A549 (cell line): ENCODE results near the gene CHMP2B. TPM values are rescaled to one million over a fixed set of nuclear protein-coding genes. Genes with fewer than 3 reads are reported as not detected.
"Not testable (repeated sequence)": the region's sequence is repeated elsewhere in the genome, so short reads cannot be mapped to it uniquely, and the experiment has no call there.

ENCODE experiments used
- ATAC-seq, 2 experiments: fragments of 200-7000 bp in 1 of 2; fragments of >200 bp in 1 of 2; cut with Nextera tagmentation in 1 of 2; cut with Tn5 transposase in 1 of 2; 3 replicates each; pipeline versions ENCODE4 v1.8.0 to v1.9.1; 2018 to 2020; ENCODE audit warnings: mild to moderate bottlenecking in 1 of 2, moderate library complexity in 1 of 2
- CTCF ChIA-PET: fragments of 300-600 bp; sonication (Branson Sonifier 250); formaldehyde crosslinking; extraction: SDS; loops from one replicate; lab custom pipeline; 2021; ENCODE audit warnings: antibody characterized with exemption, inconsistent platforms; lab: Yijun Ruan, JAX
- POLR2A ChIA-PET: fragments of 350-600 bp; formaldehyde crosslinking; extraction: SDS; loops from one replicate; lab custom pipeline; 2021; ENCODE audit warnings: antibody characterized with exemption, inconsistent platforms; lab: Yijun Ruan, JAX
- DNase-seq, 2 experiments: peaks; one replicate each; pipeline versions ENCODE4 v3.0.0 to v3.0.0-alpha.2; 2011 to 2016; ENCODE audit warnings: low read depth in 1 of 2, low spot score in 1 of 2
- FAIRE-seq: peaks from 2 replicates; lab custom pipeline; 2011; peaks lifted over from hg19 to GRCh38; lab: Jason Lieb, UNC
- H3K27ac ChIP-seq, 2 experiments: fragments of >200 bp; sonication (Bioruptor Twin); formaldehyde crosslinking; 3 replicates each; pipeline ENCODE4 v1.5.1; 2016 to 2017
- H3K4me1 ChIP-seq: fragments of >200 bp; sonication (Bioruptor Twin); formaldehyde crosslinking; 3 replicates; pipeline ENCODE4 v1.6.1; 2016
- H3K4me2 ChIP-seq: fragments of >200 bp; sonication (Bioruptor Twin); formaldehyde crosslinking; 3 replicates; pipeline ENCODE4 v1.6.1; 2016
- H3K4me3 ChIP-seq: fragments of >200 bp; sonication (Bioruptor Twin); formaldehyde crosslinking; 3 replicates; pipeline ENCODE4 v1.5.1; 2016
- H3K9me3 ChIP-seq: fragments of >200 bp; sonication (Bioruptor Twin); formaldehyde crosslinking; 3 replicates; pipeline ENCODE4 v1.6.1; 2016
- EHMT2 ChIP-seq: fragments of 200-600 bp; sonication (generic); IDR thresholded peaks from 2 replicates; pipeline ENCODE4 v1.6.1; 2016; ENCODE audit warnings: antibody characterized with exemption, low read depth, mild to moderate bottlenecking, moderate library complexity
- MAZ ChIP-seq: fragments of 150-350 bp; IDR thresholded peaks from 2 replicates; pipeline ENCODE4 v1.6.1; 2014; ENCODE audit warnings: antibody characterized with exemption, low read depth, low read length, borderline replicate concordance
- RAD21 ChIP-seq, 2 experiments: fragments of >200 bp in 1 of 2; sonication (Bioruptor Twin) in 1 of 2; formaldehyde crosslinking in 1 of 2; IDR thresholded peaks in 1 of 2; conservative IDR thresholded peaks in 1 of 2; 2 replicates in 1 of 2; 3 replicates in 1 of 2; pipeline ENCODE4 v1.6.1; 2012 to 2018; ENCODE audit warnings: inconsistent platforms in 1 of 2
- SMC3 ChIP-seq: fragments of >200 bp; sonication (Bioruptor Twin); formaldehyde crosslinking; IDR thresholded peaks from 3 replicates; pipeline ENCODE4 v1.6.1; 2018; ENCODE audit warnings: inconsistent platforms
- SREBF2 ChIP-seq: fragments of 450-650 bp; IDR thresholded peaks from 2 replicates; pipeline ENCODE4 v1.6.1; 2014; ENCODE audit warnings: mild to moderate bottlenecking, moderate library complexity
- ZC3H11A ChIP-seq: fragments of 450-650 bp; IDR thresholded peaks from 2 replicates; pipeline ENCODE4 v1.6.1; 2014; ENCODE audit warnings: antibody characterized with exemption, mild to moderate bottlenecking
- ZSCAN20 ChIP-seq: fragments of 250-450 bp; sonication (Bioruptor Pico); IDR thresholded peaks from 2 replicates; pipeline ENCODE4 v1.8.0; 2022; ENCODE audit warnings: mild to moderate bottlenecking, moderate library complexity
- WGBS: methylation state at CpG from one replicate; pipeline ENCODE4 v1.1.6; 2017; ENCODE audit errors: missing lambda C conversion rate; 5-methylcytosine and 5-hydroxymethylcytosine counted together
- polyA plus RNA-seq, 4 experiments: library from polyadenylated mRNA; depleted of rRNA in 3 of 4; stranded (reverse); fragments of >200 nt; fragmentation: RNase III in 1 of 4; extraction: RNeasy Plus Mini Kit Qiagen cat#74134 plus additional on column Dnase treatment in 1 of 4; gene quantifications; 2 replicates in 3 of 4; 3 replicates in 1 of 4; pipeline ENCODE4 v1.2.3, GENCODE V29; 2011 to 2017
- small RNA-seq, 6 experiments: library from RNA; depleted of rRNA; stranded (forward); fragments of <200 nt; gene quantifications; one replicate each; pipeline ENCODE3, GENCODE V24; 2012
- TF ChIP-seq, protein P1 (sequence below): fragments of >200 bp; sonication (Bioruptor Twin); formaldehyde crosslinking; IDR thresholded peaks from 3 replicates; pipeline ENCODE4 v1.5.1; 2016

Gene CHMP2B
- polyA plus RNA-seq, 2 of the 4 experiments (the other 2 are of a cell fraction) = 57.2 to 85.8 TPM

DNA sequence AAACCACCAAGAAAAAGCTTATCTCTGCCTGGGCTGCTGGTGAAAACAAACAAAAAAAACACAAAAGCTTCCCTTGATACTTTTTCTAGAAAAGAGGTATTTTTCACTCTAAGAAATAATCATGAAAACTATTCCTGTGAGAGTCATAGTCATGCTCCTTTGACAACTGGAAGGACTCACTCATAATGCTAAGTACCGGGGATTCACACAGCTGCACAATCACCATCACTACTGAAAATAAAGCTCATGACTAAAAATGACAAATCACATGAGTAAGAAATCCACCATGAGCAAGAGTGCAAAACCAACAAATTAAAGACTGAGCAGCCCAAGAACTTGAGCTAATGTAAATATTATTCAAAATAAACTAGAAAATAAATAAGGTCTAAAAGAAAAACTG lies 59.9 kb downstream of the CHMP2B start (continued):
- no peak for TF ChIP-seq ZC3H11A
- no peak for TF ChIP-seq EHMT2
- no peak for TF ChIP-seq ZSCAN20 (CRISPR knock-in tag)

DNA sequence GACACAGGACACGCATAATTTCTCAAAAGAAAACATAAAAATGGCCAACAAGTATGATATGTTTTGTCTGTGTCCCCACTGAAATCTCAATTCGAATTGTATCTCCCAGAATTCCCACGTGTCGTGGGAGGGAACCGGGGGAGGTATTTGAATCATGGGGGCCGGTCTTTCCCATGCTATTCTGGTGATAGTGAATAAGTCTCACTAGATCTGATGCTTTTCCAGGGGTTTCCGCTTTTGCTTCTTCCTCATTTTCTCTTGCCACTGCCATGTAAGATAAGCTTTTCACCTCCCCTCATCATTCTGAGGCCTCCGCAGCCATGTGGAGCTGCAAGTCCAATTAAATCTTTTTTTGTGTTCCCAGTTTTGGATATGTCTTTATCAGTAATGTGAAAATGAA lies 61.3 kb downstream of the CHMP2B start:
- POLR2A ChIA-PET = no interaction called here
- Histone ChIP-seq H3K4me3 (no peak overlapping the region), H3K4me1 (0 out of 3 replicates have a peak, but pooled peaks cover 2% of the 10 kb centered on the region), H3K9me3 (no peaks in the 10 kb centered on the region), H3K27ac (no peak overlapping the region), H3K4me2 (no peak overlapping the region)
- no peak for TF ChIP-seq MAZ
- CTCF ChIA-PET = interaction anchor here (0.9 to 1.2 kb wide), 2 partner anchors 10 to 28 kb away, joined by 3 read pairs; no protein-coding TSS in a partner anchor
- no peak for ATAC-seq
- no peak for DNase-seq
- FAIRE-seq = no peak
- WGBS = 83% methylated on average over 8 of the region's 8 CpGs

DNA sequence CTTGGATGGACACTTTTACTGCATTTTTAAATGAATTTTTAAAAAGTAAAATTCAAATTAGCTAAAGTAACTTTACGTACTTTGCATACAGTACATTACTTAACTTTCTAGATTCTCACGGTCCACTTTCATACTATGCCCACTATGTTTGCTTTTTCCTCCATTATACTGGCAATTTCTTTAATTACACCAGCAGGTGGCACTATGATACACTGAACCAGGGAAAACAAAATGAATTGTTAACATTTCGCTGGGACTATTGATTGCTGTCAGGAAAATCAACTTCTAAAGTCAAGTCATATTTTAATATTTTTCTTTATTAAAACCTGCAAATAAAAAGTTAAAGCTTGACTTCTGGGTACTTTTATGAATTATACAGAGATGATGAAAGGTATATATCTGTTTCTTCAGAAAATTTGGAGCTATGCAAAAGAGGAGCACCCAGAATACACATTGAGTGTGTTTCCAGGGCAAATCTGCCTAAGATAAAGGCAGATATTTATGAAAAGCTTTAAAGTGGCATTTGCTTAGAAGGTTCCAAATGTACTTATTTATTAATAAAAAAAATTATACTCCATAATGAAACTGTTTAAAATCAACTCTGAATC lies 71.1 kb downstream of the CHMP2B start:
- CTCF ChIA-PET = interaction anchor here (0.5 to 2.0 kb wide), 29 partner anchors 9 to 720 kb away, joined by 3 to 17 read pairs (median 4); partner anchors contain the start of gene HTR1F
- peak; percentile 94 for TF ChIP-seq SMC3
- TF ChIP-seq RAD21 (conservative IDR thresholded peaks at IDR 0.05 in 1 of 2, IDR thresholded peaks at IDR 0.05 in 1 of 2) = peak; percentile 91 to 95
- TF ChIP-seq SREBF2 = no peak
- TF ChIP-seq, protein P1, sequence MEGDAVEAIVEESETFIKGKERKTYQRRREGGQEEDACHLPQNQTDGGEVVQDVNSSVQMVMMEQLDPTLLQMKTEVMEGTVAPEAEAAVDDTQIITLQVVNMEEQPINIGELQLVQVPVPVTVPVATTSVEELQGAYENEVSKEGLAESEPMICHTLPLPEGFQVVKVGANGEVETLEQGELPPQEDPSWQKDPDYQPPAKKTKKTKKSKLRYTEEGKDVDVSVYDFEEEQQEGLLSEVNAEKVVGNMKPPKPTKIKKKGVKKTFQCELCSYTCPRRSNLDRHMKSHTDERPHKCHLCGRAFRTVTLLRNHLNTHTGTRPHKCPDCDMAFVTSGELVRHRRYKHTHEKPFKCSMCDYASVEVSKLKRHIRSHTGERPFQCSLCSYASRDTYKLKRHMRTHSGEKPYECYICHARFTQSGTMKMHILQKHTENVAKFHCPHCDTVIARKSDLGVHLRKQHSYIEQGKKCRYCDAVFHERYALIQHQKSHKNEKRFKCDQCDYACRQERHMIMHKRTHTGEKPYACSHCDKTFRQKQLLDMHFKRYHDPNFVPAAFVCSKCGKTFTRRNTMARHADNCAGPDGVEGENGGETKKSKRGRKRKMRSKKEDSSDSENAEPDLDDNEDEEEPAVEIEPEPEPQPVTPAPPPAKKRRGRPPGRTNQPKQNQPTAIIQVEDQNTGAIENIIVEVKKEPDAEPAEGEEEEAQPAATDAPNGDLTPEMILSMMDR = peak; percentile 86
- peak; percentile 16 to 73 for DNase-seq
- FAIRE-seq = peak; percentile 90
- H3K27ac ChIP-seq = peak overlapping the region; percentile 33 to 76; a peak in 3 of 6 replicates
- no peaks in the 10 kb centered on the region for H3K9me3 ChIP-seq
- ATAC-seq = peak; percentile 50 to 81; a peak in 4 of 6 replicates
- 3% methylated on average over 3 of the region's 3 CpGs for WGBS
- H3K4me2 ChIP-seq = peak overlapping the region; percentile 46; the same call in 2 of the 3 replicates
- H3K4me1 ChIP-seq = no peaks in the 10 kb centered on the region
- POLR2A ChIA-PET = interaction anchor here (1.0 kb wide), 1 partner anchor 35 kb away, joined by 3 read pairs; no protein-coding TSS in a partner anchor
- no peak overlapping the region for H3K4me3 ChIP-seq

DNA sequence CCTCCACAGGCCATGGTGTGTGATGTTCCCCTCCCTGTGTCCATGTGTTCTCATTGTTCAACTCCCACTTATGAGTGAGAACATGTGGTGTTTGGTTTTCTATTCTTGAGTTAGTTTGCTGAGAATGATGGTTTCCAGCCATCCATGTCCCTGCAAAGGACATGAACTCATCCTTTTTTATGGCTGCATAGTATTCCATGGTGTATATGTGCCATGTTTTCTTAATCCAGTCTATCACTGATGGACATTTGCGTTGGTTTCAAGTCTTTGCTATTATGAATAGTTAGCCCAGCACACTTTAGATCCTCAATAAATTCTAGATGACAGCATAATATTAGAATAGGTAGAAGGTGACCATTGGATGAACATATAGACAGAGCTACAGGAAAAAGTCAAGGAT lies 77.9 kb downstream of the CHMP2B start:
- DNase-seq, POLR2A ChIA-PET, H3K4me3 ChIP-seq, FAIRE-seq, H3K9me3 ChIP-seq, H3K4me2 ChIP-seq, H3K27ac ChIP-seq, H3K4me1 ChIP-seq, CTCF ChIA-PET, ATAC-seq: not testable (repeated sequence)
- 62% methylated on average over 1 of the region's 1 CpG for WGBS

Small RNA genes lying within 50 kb of the gene (small RNA-seq; reads per million reads assigned to genes)
- 0 reads per million in 6 experiments for gene MIR4795

Other genes starting within 250 kb of the CHMP2B start
- gene VGLL3, start 236.2 kb upstream of the CHMP2B start, polyA plus RNA-seq (2011; rRNA removed) = 12.9 and 13.0 TPM in 2 replicates
- gene VGLL3, start 236.2 kb upstream of the CHMP2B start, polyA plus RNA-seq (2017; fragmentation: RNase III; extraction: RNeasy Plus Mini Kit Qiagen cat#74134 plus additional on column Dnase treatment) = 3.3 to 4.9 TPM (median 4.3 TPM) in 3 replicates
- gene POU1F1, start 49.3 kb downstream of the CHMP2B start, polyA plus RNA-seq (2011; rRNA removed) = 0.17 and 0.59 TPM in 2 replicates
- not detected in 3 replicates for gene POU1F1, start 49.3 kb downstream of the CHMP2B start, polyA plus RNA-seq (2017; fragmentation: RNase III; extraction: RNeasy Plus Mini Kit Qiagen cat#74134 plus additional on column Dnase treatment)